ENCODE results near the gene FN1.
A peak's percentile ranks its signal among the peaks of the same experiment; 100 is the strongest.
"Not testable (repeated sequence)": the region's sequence is repeated elsewhere in the genome, so short reads cannot be mapped to it uniquely, and the experiment has no call there.

Gene FN1

DNA sequence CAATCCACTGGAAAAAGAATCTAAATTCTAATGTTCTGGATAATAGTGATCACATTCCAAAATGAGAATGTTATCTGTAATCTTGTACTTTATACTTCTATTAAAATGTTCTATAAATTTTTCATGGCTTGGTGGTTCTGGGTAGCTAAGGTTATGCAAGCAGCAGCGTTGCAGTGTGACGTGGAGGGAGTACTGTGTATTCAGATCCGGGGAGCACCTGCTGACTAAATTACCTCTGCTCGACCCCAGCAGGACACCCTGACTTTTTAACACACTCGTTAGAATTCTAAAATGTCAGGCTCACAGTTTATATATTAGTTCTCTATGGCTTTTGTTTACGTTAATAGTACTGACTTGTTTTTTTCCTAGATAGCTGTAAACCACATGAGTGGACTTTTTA lies 111.1 kb downstream of the FN1 start:
- DNase-seq = no peak

DNA sequence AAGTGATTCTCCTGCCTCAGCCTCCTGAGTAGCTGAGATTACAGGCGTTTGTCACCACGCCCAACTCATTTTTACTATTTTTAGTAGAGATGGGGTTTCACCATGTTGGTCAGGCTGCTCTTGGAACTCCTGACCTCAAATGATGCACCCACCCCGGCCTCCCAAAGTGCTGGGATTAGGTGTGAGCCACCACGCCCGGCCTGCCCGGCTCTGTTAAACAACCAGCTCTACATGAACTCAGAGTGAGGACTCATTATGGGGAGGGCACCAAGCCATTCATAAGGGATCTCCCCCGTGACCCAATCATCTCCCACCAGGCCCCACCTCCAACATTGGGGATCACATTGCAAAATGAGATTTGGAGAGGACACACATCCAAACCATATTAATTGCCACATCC lies 115.2 kb downstream of the FN1 start:
- no peak for DNase-seq

DNA sequence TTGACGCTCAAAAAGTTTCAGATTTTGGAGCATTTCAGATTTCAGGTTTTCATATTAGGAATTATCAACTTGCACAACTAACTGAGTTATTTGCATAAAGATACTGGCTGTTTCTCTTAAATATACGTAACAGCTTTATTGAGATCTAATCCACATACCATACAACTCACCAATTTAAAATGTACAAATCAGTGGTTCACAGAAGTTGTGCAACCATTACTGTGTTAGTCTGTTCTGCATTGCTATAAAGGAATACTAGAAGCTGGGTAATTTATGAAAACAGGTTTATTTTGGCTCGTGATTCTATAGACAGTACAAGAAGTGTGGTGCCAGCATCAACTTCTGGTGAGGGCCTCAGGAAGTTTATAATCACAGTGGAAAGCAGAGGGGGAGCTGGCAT lies 115.8 kb downstream of the FN1 start:
- no peak for DNase-seq

DNA sequence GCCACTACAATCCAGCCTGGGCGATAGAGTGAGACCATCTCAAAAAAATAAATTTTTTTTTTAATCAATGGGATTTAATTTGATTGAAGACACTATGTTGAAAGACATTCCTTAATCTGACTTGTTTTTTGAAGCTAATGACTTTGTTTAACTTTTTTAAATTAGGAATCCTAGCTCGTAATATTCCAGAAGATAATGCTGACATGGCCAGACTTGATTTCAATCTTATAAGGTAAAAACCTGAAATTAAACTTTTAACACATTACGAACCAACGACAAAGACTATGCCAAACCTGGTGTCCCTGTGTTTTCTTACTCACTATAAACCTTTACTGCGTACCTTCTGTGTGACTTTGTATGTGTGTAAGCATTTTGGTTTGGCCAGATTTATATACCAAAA lies 116.4 kb downstream of the FN1 start:
- DNase-seq = no peak

DNA sequence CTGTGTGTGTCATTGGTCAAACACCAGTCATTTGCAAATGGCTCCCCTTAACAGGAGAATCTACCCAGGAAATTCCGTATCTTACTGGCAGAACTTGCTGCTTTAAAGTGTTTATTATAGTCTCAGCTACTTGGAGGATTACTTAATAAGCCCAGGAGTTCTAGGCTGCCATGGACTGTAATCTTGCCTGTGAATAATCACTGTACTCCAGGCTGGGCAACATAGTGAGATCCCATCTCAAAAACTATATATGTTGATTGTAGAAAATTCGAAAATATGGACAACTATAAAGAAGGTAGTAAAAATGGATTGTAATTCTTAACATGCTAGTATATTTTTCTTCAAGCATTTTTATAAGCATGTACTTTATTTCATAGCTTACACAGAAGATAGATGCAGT lies 119.5 kb downstream of the FN1 start:
- DNase-seq = no peak

DNA sequence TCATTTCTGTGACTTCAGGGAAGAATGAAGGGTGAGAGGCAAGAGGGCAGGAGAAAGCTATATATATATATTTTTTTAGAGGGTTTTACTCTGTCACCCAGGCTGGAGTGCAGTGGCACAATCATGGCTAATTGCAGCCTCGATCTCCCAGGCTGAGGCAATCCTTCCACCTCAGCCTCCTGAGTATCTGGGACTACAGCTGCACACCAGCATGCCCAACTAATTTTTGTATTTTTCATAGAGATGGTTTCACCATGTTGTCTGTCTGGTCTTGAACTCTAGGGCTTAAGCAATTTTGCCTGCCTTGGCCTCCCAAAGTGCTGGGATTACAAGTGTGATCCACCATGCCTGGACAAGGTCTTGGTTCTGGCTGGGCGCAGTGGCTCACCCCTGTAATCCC lies 120.6 kb downstream of the FN1 start:
- DNase-seq = no peak

DNA sequence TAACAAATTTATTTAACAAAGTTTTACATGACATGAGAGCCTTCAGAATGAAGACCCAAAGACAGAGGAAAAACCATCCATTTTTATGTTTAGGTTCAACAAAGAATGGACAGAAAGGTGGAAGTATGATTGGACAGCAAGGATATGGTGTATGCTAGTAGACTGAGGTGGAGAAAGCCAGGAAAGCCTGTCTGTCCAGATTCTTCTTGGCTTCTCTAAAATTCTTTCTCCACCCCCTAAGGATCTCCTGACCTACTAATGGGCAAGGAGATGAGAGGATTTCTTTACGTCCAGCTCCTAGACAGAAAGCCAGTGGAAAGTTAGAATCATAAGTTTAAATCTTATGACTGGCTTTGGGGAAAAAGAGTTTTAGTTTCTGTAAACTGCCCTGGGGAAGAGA lies 121.0 kb downstream of the FN1 start:
- DNase-seq = no peak

DNA sequence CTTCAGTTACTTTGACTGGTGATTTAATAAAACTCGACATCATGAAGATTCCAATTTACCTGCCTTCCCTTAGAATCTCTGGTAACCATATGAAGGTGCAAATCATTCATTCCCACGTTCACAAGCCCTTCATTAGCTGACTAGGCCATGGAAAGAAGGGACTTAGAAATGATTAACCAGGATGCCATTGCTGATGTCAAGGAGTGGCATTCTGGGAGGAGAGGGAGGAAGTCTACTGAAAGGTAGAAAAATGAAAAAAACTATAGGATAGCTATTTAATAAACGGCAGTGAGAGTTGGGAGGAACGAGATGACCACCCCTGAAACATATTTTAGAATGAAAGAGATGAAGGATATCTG lies 122.6 kb downstream of the FN1 start:
- no peak for DNase-seq

DNA sequence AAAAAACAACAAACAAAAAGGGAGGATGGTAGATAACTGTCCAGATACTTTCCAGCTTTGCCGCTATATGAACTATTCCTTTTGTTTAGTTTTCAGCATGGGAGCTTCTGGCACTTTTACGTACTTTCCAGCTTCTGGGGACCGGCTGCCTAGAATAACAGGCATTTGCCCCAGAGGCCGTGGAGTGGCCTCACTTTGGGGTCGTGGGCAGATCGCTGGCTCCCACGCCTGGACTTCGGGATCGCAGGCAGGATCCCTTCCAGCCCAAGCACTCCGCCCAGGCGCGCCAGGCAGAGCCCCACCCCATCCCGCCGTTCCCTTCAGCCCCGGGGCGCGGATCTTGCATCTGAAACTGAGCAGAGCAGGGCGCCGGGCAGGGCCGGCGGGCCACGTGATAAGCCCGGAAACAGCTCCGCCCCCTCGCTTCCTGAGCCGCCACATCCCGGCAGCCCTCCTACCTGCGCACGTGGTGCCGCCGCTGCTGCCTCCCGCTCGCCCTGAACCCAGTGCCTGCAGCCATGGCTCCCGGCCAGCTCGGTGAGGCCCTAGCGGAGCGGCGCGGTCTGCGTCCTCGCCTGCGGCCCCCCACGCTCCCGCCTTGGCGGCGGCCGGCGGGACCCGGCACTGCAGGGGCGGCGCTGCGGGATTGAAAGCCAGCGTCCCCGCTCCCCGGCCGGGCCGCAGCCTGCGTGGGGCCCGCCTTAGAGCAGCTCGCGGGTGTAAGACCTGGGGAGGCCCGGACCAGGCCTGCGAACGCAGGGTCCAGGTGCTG lies 124.1 kb downstream of the FN1 start, which contains the start of gene ATIC:
ATIC (plus strand) TSS at position 435 of the 772 bp plus-strand sequence; CDS start at position 519, 84 bp downstream.
- peak; percentile 76 for DNase-seq

DNA sequence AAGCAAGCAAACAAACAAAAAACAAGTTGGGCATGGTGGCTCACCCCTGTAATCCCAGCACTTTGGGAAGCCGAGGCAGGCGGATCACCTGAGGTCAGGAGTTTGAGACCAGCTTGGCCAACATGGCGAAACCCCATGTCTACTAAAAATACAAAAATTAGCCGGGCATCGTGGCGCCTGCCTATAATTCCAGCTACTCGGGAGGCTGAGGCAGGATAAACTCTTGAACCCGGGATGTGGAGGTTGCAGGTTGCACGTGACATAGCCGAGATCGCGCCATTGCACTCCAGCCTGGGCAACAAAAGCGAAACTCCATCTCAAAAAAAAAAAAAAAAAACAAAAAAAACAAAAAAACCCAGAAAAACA lies 124.6 kb downstream of the FN1 start:
- DNase-seq = not testable (repeated sequence)

Measured in NCI-H1417 treated with DMSO at 0.1 percent for 48 hours (cell line).